Medulla oblongata (tissue), 1 donor: ENCODE data around the gene SOX10.
A peak's percentile ranks its signal among the peaks of the same experiment; 100 is the strongest.
"Not testable (repeated sequence)": the region's sequence is repeated elsewhere in the genome, so short reads cannot be mapped to it uniquely, and the experiment has no call there.

Experiments
- DNase-seq: peaks from one replicate; pipeline ENCODE4 v3.0.0-alpha.2; 2015; ENCODE audit errors: extremely low spot score

Gene SOX10

GRCh38 chr22:37961062-37961461, 23.3 kb downstream of the SOX10 start:
- no peak for DNase-seq

- DNase-seq = no peak
Measured at GRCh38 chr22:37959231-37959825, 25.0 kb downstream of the SOX10 start.

GRCh38 chr22:37957232-37957631, 27.1 kb downstream of the SOX10 start:
- no peak for DNase-seq

- DNase-seq = not testable (repeated sequence)
Measured at GRCh38 chr22:37955825-37956397, 28.4 kb downstream of the SOX10 start.

GRCh38 chr22:37954686-37955085, 29.7 kb downstream of the SOX10 start:
- DNase-seq = no peak

GRCh38 chr22:37953437-37954179, 30.7 kb downstream of the SOX10 start, which contains the start of the genes C22orf23 and POLR2F:
Gene C22orf23, minus strand, starts transcription at chr22:37953601. Its CDS starts 452 bp downstream, at chr22:37953149.
Gene POLR2F, plus strand, starts transcription at chr22:37953699. Its CDS starts 89 bp downstream, at chr22:37953788.
- DNase-seq = peak; percentile 98

- DNase-seq = no peak
Measured at GRCh38 chr22:37953062-37953436, 31.3 kb downstream of the SOX10 start.

- not testable (repeated sequence) for DNase-seq
Measured at GRCh38 chr22:37952629-37953028, 31.7 kb downstream of the SOX10 start.

- DNase-seq = no peak
Measured at GRCh38 chr22:37951305-37951704, 33.0 kb downstream of the SOX10 start.

- not testable (repeated sequence) for DNase-seq
Measured at GRCh38 chr22:37947142-37947795, 37.1 kb downstream of the SOX10 start.

- DNase-seq = not testable (repeated sequence)
Measured at GRCh38 chr22:37944423-37944822, 39.9 kb downstream of the SOX10 start.

- DNase-seq = no peak
Measured at GRCh38 chr22:37943825-37944198, 40.5 kb downstream of the SOX10 start.

GRCh38 chr22:37943136-37943824, 41.1 kb downstream of the SOX10 start:
- no peak for DNase-seq

- DNase-seq = no peak
Measured at GRCh38 chr22:37942133-37942532, 42.2 kb downstream of the SOX10 start.

- no peak for DNase-seq
Measured at GRCh38 chr22:37940698-37941376, 43.5 kb downstream of the SOX10 start.

GRCh38 chr22:37933711-37934376, 50.5 kb downstream of the SOX10 start:
- DNase-seq = peak; percentile 90

GRCh38 chr22:37932821-37933578, 51.4 kb downstream of the SOX10 start:
- no peak for DNase-seq

GRCh38 chr22:37932401-37932800, 52.0 kb downstream of the SOX10 start:
- DNase-seq = no peak

- DNase-seq = no peak
Measured at GRCh38 chr22:37931893-37932389, 52.4 kb downstream of the SOX10 start.

GRCh38 chr22:37930952-37931440, 53.4 kb downstream of the SOX10 start:
- DNase-seq = no peak
